Cortex of kidney (tissue), 1 donor: ENCODE measurements around the gene CDC26.
"Not testable (repeated sequence)": the region's sequence is repeated elsewhere in the genome, so short reads cannot be mapped to it uniquely, and the experiment has no call there.

Experiments
- DNase-seq: peaks from one replicate; lab custom pipeline; 2025; lab: John Stamatoyannopoulos, UW

The CDC26 gene

GRCh38 chr9:113275157-113276131 is at the start of gene CDC26, which contains the start of gene PRPF4:
TSS of gene CDC26 (minus strand) at chr9:113275572. CDS start at chr9:113272507, 3,065 bp downstream.
TSS of gene PRPF4 (plus strand) at chr9:113275658. CDS start at chr9:113275744, 86 bp downstream.
- DNase-seq: no peak

DNA sequence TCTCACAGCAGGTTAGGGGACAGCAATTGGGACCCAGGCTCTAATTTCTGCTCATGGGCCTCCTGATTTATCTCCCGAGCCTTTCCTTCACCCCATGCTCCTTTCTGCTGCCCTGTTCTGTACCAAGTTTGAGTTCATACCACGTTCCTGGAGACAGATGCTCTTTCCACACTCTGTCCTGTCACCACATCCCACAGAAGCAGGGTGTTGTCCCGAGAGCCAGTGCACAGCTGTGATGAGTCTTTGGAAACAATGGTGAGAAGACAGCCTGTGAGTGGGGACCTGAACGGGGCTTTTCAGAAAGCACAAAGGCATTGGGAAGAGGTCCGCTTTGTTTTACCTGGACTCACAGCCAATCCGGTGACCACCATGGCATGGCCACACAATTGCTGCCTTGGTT is 47.3 kb upstream of the CDC26 start:
- DNase-seq: no peak

GRCh38 chr9:113320051-113320450 is 44.7 kb upstream of the CDC26 start:
- DNase-seq: no peak

DNA sequence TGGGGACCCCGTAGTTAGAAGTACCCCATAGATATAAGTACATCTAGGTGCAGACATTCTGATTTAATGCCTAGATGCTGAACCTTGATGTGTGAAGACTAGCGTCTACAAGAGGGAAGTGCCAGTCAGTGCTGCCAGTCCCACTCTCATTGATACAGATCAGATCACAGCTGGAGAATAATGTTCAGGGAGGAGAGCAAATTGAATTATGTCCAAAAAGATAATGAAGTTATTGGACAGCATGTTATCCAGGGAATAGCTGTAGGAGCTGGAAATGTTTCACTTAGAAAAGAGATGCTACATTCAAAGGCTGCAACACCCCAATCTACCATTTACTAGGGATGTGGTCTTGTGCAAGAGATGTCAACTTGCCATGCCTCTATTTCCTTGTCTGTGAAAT is 43.7 kb upstream of the CDC26 start:
- no peak for DNase-seq

DNA sequence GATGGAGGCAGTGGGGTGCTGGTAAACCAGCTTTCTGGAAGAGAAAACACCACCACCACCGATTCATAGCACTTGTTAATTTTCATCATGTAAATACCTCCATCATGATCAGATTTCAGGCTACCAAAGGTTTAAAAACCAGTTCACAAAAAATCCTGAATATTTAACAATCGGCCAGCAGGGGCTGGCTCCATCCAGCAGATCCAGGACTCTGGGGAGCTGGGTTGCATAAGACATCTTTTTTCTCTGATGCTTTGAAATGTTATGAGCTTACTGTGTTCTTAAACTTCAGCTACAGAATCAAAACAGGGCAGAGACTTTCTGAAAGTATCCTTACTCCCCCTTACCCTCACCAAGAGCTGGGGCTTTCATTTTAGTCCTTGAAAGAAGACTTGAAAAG is 42.4 kb upstream of the CDC26 start:
- no peak for DNase-seq

GRCh38 chr9:113316030-113316429 is 40.7 kb upstream of the CDC26 start:
- no peak for DNase-seq

GRCh38 chr9:113315231-113315630 is 39.9 kb upstream of the CDC26 start:
- DNase-seq: no peak

DNA sequence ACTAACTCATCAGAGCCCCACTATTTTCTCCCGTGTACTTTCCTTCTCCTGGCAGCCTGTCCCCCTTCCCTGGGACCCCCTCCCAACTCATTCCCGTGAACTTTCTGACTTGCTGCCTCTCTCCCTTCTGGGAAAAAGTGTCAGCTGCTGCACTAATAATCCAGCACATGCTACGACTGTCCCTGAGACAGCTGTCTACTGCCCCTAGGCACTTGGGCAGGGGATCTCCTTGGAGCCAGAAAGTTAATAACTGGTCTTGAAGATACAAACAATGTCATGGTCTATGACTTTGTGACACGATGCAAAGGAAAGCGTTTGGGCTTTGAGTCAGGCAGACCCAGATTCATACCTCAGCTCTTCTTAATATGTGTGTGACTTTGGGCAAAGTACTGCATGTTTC is 37.9 kb upstream of the CDC26 start:
- no peak for DNase-seq

DNA sequence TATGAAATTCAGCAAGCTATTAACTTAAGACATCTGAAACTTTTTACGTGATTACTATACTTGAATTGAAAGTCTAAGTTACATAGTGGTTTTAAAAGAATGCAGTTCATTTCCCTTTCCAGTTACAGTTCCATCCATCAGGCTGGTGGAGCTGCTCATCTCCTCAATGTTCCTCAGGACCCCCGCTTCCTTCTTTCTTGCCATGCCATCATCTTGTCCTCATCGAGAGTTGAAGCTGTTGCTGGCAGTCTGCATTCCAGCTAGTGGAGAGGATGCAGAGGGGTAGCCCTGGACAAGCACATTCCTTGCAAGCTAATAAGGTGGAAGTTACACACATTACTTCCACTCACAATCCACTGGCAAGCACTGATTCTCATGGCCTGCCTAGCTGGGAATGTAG is 36.6 kb upstream of the CDC26 start:
- DNase-seq: no peak

DNA sequence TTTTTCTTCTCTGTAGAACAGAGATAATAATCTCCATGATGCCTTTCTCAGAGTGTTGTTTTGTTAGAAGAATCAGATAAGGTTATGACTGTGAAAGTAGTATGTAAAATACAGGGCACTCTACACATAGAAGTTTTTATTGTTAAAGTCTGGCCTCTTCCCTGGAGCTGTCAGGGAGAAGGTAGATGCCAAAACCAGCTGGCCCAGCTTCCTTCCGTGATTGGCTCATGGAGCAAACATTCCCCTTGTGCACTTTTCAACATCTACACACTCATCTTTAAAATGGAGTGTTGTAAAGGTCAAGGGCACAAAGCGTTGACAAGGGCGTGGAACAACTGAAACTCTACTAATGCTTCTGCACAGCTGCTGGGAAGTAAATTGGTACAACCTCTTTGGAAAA is 35.2 kb upstream of the CDC26 start:
- DNase-seq: no peak

DNA sequence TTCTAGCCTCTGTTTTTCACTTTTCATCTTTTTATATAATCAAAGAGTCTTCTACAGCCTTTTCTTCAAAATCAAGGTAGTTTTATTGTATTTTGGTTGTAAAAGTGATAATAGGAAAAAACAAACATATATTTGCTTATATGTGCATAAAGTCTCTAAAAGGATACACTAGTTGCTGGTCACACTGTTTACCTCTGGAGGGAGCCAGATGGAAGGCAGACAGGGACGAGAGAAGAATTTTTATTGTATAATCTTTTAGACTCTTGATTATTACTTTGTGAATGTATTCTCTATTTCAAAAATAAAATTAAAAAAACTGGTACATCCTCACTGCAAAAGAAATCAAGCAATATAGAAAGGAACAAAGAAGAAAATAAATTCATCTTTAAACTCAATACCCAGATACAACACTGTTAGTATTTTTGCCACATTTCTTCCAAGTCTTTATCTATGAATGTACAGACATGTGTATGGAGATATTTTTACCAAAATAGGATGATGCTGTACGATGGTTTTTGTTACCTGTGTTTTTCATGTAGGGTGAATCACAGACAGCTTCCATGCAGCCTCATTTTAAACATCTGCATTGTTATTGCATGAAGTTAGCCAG is 33.9 kb upstream of the CDC26 start:
- no peak for DNase-seq

GRCh38 chr9:113307396-113307975 is 32.1 kb upstream of the CDC26 start:
- DNase-seq: no peak

GRCh38 chr9:113306566-113306965 is 31.2 kb upstream of the CDC26 start:
- DNase-seq: no peak

DNA sequence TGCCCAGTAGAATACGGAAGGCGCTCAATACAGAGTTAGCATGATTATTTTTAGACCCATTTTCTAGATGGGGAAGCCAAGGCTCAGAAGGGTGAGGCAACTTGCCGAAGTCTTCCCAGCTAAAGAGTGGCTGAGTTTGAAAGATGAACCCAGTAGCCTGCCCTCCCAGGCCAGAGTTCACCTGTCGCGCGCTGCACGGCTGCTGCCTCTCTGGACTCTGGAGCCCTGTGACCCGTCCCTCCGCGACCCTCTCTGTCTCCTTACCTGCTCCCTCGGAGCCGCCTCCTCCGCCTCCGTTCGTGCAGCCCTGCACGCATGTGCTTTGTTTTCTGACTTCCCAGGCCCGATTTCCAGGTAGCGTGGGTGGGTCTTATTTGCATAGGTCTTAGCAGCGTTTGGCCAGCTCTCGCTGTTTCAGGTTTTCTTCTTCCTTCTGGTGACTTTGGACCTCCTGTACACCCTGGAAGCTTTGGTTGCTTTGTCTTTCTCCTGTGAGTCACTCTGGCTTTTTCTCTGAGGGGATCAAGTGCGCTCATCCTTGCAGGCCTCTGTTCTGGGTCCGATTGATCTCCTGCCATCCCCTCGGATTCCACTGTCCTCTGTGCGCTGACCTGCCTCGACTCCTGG is 27.5 kb upstream of the CDC26 start, which contains the start of gene RNF183:
RNF183 (minus strand) TSS at position 585 of the 627 bp plus-strand sequence. CDS start 5,192 bp downstream, outside the sequence.
- no peak for DNase-seq

- no peak for DNase-seq
Measured at GRCh38 chr9:113301548-113301947, 26.2 kb upstream of the CDC26 start.

DNA sequence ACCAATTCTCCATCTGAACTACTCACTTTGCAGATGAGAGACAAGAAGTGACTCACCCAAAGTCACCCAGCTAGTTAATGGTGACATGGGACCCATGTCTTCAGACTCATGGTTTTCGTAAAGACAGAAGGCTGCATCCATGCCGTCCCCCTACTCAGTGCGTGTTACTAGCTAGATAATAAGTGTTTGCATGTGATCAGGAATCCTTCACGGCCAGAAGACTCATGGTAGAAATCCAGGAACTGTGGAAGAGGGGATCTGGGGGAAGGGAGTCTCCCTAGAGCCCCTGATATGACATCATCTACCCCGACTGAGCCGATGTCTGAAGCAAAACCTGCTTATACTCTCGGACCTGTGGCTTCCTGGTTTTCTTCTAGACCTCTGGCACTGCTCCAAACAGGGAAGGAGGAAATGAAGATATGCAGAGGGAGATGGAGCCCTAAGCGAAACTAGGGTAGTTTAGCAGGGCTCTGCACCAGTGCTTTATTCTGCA is 24.5 kb upstream of the CDC26 start:
- DNase-seq: no peak

GRCh38 chr9:113298924-113299770 is 23.8 kb upstream of the CDC26 start:
- no peak for DNase-seq

DNA sequence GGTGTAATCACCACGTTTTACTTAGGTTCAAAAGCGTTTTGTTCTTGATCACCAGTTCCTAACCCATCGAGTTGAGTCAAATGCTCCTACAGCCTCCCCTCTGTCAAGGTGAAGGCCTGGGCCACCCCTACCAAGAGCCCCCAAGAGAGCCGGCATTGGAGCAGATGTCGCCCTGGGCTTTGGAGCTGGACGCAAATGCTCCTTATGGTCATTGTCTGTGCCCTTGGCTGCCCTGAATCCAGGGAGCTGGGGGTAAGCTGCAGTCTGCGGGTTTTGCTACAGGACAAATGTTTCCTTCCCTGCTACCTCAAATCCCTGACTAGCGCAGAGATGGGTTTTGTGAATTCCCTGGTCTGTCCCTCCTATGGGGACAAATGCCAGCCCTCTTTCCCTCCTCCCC is 22.9 kb upstream of the CDC26 start:
- DNase-seq: no peak

DNA sequence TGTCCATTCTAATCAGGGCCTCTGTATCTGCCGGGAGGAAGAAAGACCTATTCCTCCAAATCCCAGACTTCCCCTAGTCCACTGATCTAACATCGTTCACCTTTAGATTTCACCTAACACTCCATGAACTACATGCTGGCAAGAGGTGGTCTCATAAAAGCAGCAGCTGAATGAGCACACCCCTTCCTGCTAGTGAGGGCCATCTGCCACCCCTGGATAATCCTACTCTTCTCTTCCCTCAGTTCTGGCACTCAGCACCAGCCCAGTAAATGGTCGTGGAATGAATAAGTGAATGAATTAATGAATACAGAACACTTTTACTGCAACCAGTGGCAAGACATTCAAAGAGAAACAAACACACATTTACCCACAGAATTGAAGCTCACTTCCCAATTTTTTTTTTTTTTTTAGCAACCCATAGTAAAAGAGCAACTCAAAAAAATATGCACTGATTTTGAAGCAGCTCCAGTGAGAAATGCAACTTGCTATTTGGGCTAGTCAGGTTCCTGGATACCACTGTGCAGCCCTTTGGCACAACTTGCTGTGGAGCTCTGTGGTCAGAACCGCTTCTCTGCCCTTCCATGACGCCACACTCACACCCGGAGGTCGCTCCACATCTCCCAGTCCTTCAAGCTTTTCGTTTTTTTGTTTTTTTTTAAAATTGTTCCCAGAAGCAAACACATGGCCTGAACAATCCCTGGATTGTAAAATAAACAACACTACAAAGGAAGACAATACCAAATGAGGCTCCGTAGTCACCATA is 21.6 kb upstream of the CDC26 start:
- DNase-seq: no peak

GRCh38 chr9:113296247-113296646 is 20.9 kb upstream of the CDC26 start:
- not testable (repeated sequence) for DNase-seq
